GM19372 (cell line): ENCODE measurements around the gene VPS18.

ENCODE experiments used
- ATAC-seq: cut with Tn5 transposase; IDR thresholded peaks from one replicate; pipeline ENCODE4 v1.9.1; 2021; ENCODE audit warnings: mild to moderate bottlenecking, low read depth, moderate library complexity; ENCODE audit not compliant: unreplicated experiment

Gene VPS18

DNA sequence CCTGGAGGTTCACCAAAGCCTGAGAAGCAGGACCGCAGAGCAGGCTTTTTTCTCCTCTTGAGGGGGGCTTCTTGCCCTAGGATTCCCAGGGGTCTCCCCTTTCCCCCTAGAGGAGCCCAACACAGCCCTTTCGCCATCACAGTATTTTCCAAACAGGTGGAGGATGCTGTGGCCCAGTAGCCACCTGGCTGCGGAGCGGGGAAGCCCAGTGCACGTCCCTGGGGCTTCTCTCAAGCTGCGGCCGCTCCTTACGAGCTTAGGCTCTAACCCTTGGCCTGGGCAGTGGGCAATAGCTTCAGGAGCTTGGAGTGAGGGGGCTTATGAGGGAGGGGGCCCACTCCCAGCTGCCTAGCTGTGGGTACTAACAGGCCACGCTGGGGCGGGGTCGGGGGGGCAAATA is 23.3 kb downstream of the VPS18 start:
- ATAC-seq, result no peak

DNA sequence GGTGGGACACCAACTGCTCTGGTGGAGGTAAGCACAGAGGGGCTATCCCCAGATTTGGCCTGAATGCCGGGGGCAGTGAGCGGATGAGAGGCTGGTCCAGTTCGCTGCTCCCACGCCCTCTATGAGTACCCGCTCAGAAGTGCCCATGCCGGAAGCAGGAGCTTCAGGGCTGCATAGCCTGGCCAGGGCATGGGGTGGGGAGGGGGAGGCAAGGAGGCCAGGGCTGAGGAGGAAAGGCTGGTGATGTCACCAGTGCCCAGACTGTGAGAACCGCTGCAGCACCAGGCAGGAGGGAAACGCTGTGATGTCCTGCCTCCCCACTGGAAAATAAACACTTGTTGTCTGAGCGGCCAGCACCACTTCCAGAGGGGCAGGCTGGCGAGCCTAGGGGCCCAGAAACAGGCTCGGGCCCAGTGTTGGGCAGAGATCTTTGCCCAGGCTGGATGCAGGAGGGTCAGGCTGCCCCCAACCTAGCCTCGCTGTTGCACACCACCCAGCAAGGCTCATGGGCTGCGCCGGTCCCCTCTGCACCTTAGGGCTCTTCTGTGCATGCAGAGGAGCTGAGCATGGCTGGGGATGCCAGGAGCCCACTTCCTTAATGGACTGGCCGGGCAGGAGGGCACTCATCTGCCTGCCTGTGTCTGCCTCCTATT is 24.0 kb downstream of the VPS18 start:
- ATAC-seq, result no peak

DNA sequence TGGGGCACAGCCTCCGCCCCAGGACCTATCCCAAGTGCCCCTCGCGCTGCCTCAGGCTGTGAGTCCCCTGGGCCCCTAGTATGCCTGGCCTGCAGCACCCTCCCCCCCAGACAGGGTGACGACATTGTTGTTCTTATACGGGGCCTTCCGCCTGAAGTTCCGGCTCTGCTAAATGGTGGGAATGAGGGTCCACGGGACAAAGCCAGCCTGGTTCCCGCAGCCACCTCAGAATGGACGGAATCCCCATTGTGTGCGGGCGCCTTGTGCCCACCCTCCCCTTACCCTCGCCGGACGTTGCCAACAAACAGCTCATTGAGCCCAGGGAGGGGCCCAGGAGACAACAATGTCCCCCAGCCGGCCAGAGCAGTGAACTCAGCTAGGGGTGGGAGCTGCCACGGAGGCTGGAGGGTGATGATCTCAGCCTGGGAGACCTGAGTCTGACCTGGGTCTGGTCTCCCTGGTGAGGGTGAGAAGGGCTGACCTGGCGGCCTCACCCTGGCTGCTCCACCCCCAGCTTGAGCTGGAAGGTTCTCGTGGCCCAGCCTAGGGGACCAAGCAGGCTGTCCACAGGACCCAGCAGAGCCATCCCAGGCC is 24.6 kb downstream of the VPS18 start:
- no peak for ATAC-seq

DNA sequence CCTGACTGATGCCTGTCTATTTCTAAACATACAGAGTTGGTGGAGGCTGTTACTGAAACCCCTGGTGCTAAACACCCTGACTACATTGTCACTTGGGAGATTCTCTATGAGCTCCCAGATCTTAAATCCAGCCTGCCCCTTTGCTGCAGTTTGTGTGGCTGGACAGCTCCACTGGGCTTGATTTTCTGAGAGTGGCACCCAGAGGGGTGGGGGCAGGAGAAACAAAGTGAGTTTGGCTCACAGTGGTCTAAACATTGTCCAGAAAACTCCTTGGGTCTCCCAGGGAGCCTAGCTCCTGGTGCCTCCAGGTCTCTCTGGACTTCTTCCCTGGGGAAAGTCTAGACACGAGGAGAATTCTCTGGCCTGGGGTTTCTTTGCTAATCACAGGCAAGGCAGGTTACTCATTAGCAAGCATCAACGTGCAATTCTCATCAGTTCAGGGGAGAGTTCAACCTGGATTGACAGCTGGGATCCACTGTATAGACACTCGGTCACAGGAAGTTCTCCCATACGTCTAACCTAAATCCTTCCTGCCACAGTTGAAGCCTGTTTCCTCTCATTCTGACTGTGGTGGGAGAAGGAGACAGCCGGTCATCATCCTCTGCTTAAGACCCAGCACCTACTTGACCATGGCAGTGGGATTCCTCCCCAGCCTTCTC is 27.8 kb downstream of the VPS18 start:
- ATAC-seq, result no peak

DNA sequence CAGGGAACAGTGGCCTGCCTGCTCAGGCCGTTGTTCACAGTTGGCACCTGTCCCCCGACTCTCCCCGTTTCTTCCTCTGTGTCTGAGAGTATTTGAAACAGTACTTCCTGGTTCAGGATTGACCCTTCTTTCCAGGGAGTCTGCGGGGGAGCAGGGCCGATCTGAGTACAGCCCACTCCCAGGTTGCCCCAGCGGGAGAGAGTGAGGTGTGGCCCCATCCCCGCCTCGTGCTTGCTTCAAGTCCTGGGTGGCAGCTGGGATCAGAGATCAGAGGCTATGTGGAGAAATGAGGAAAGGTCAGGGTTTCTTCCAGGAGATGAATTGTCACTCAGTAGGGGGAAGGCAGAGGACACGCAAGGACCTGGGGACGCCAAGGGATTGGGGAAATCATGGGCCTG is 28.4 kb downstream of the VPS18 start:
- ATAC-seq, result no peak

DNA sequence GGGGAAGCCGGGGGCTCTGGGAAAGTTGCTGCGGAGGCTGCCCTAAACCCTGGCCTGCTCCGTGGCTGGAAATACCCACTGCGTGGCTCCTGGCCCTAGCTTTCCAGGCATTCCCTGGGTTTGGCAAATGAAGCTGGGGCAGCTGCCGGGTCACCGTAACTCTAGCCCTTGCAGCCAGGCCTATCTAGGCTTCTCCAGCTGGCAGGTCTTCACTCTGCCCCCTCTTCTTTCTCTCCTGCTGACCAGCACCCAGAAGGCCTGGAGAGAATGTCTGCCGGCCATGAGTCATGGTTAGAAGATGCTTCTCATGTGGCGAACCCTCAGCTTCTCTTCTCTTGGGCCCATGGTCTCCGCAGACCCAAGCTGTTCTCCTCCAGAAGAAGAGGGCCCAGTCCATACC is 29.3 kb downstream of the VPS18 start:
- ATAC-seq, result no peak

DNA sequence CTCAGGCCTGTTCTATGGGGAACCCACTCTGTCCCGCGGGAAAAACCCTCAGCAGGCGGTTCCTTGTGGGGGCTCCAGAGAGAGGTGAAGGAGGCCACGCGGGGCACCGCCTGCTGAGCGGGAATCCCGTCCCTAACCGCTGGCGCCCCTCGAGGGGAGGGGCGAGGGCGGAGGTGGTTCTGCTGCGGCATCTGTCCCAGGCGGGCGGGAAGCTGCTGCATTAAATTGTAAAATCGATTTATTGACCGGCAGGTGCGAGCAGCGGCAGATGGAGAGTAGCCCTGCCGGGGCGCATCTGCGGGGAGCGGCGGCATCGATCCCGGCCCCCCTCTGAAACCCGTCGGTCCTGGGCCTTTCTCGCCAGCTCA is 31.2 kb downstream of the VPS18 start:
- no peak for ATAC-seq

DNA sequence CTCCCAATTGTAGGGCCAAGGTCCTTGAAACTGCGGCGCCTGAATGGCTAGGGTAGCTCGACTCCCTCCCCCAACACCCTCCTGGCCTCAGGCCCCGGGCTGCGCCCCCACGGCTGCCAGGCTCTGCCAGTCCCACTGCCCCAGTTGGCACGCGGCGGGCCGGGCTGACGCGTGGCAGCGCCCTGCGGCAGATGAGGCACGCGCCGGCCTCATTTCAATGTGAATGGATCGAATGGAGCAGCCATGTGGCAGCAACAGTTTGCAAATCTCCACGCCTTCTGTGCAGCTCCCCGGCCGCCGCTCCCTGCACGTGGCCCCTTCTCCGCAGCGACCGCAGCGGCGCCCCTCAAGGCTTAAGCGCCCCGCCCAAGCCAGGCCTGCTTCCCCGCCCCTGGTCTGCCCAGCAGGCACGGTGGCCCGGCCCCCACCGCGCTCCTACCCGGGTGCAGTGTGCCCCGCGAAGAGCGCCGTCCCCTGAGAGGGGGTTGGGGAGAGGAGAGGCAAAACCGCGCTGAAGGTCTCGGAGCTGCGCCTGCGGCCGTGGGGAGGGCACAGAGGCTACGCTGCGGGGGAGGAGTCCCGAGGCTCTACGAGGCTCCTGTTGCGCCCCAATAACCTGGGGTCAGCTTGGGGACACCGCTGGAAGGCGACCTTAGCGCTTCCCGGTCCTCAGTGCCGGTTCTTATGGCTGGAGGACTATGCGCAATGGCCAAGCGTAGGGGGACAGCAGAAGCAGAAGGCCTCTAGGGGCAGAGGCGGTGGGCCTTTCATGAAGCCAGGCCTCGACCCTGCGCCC is 31.8 kb downstream of the VPS18 start:
- ATAC-seq, result no peak

DNA sequence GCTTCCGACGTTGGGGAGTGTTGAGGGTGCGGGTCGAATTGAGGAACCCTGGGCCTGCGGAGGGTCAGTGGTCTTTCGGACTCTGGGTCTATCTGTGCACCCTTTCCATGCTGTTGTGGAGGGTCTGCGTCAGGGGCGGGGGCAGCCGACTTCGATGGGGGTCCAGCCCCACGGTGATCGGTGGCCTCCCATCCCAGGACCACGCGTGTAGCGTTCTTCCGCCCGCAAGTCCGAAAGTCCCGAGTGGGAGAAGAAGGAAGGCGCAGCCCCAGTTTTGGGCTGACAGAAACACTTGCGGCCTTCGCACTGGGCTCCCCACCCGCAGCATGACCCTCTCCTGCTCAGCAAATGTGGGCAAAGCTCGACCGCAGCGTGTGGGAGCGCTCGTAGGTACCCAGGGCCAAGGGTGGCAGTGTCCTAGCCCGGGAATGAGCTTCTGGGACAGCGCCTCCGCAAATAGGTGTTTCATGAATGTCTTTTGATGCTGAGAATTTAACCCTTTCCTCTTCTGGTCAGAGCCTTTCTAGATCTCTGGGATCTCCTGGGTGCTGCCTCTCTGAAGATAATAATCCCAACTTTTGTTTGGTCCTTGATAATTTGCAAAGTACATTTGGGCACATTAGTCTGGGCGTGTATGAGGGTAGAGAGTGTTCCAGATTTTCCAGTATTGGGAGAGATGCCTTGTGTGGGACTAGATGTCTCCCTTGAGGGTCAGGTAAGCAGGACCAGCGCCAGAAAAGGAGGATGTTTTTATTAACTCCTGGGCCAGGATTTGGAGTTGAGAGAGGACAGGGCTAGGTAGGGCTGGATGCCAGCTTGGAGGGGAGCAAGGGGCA is 32.6 kb downstream of the VPS18 start:
- ATAC-seq, result no peak

DNA sequence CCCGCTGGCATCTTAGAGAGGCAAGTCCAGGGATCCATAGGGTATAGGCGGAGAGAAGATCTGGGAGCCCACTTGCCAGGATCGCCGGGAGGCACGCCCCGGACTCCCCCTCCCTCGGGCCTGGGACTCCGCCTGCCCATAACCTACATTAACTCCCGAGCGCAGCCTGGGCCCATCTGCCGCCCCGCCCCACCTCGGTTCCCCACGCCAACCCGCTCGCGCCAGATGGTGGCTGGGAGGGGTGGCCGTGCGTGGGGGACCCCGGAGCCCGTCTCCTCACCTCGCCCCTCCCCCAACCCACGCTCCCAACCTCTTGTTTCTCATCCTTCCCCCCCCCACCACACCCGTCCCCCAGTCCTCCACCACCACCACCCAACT is 33.2 kb downstream of the VPS18 start:
- ATAC-seq, result no peak

DNA sequence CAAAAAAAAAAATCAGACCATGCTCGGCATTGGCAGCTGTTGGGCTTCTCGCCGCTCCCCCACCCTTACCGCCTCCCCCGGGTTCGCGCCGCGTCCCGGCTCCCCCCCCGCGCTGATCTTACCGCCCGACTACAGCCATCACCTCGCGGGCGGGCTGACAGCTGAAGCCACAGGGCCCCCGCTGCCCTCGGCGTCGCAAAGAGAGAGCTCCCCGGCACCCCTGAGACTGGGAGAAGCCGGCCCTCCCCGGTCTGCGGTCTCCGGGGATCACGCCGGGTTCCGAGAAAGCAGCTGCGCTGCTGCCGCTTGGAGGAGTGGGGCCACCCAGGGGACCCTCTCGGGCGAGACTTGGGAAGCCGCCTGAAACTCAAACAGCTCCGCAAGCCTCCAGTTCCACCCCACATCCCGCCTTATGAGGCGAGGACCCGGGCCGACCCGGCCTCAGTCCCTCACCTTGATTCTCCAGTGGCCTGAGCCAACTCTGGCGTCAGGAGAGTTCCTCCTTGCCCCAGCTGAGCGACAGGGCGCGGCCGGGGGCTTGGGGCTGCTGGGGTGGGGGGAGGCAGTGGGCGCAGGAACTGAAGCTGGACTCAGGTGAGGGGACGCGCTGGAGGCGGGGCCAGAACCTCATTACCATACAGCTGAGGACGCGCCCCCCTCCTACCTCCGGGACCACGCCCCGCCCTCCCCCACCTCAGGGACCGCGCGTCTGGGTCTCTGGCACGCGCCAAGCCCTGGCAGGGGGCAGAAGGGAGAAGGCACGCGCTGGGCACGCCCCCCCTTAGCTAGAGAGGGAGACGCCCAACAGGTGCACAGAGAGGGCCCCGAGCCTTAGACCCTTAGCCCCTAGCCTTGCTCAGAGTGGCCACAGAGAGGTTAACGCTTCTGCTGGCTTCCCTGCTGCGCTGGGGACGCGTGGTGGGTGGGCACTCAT is 33.9 kb downstream of the VPS18 start:
- no peak for ATAC-seq

DNA sequence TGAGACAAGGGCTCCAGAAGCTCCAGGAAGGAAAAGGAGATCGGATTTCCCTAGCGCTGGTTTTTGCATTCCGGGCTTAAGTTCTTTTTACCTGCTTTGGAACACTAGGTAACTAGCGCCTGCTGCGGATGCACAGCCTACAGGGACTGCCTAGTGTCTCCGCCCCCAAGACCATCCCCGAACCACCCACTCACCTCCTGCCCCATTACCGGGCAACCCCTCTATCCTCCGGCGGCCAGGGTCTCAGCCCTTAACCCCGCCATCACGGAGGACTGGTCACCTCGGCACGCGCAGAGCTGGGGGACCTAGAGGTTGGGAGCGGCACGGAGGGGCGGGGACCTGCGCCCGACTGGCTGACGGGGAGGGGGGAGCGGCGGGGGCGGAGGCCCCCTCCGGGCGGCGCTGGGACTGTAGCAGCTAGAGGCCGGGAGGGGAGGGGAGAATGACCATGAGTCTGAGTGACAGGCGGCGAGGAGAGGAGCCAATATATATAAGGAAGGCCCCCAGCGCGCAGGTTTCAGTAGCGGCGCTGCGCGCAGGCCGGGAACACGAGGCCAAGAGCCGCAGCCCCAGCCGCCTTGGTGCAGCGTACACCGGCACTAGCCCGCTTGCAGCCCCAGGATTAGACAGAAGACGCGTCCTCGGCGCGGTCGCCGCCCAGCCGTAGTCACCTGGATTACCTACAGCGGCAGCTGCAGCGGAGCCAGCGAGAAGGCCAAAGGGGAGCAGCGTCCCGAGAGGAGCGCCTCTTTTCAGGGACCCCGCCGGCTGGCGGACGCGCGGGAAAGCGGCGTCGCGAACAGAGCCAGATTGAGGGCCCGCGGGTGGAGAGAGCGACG is 34.8 kb downstream of the VPS18 start, which contains the start of gene DLL4:
Gene DLL4, plus strand, starts transcription at position 520 of the 839 bp plus-strand sequence. CDS start 329 bp downstream, outside the sequence.
- ATAC-seq, result no peak

DNA sequence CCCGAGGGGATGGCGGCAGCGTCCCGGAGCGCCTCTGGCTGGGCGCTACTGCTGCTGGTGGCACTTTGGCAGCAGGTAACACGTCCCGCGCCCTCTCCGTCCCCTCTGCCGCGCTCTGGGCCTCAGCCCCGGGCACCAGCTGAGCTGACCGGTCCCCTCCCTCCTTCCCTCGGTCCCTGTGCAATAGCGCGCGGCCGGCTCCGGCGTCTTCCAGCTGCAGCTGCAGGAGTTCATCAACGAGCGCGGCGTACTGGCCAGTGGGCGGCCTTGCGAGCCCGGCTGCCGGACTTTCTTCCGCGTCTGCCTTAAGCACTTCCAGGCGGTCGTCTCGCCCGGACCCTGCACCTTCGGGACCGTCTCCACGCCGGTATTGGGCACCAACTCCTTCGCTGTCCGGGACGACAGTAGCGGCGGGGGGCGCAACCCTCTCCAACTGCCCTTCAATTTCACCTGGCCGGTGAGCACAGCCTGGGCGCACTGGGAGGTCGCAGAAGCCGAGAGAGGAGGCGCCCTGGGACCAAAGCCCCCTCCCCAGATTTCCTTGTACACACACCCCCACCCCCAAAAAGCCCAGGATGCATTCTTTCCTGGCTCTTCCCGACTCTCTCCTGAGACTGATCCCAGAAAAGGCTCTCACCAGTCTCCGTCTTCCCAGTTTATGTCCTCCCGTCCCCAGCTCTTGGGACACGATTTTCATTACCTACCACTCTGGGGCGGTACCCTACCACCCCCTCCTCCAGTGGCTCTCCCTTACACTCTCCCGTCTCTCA is 35.6 kb downstream of the VPS18 start:
- ATAC-seq, result no peak

DNA sequence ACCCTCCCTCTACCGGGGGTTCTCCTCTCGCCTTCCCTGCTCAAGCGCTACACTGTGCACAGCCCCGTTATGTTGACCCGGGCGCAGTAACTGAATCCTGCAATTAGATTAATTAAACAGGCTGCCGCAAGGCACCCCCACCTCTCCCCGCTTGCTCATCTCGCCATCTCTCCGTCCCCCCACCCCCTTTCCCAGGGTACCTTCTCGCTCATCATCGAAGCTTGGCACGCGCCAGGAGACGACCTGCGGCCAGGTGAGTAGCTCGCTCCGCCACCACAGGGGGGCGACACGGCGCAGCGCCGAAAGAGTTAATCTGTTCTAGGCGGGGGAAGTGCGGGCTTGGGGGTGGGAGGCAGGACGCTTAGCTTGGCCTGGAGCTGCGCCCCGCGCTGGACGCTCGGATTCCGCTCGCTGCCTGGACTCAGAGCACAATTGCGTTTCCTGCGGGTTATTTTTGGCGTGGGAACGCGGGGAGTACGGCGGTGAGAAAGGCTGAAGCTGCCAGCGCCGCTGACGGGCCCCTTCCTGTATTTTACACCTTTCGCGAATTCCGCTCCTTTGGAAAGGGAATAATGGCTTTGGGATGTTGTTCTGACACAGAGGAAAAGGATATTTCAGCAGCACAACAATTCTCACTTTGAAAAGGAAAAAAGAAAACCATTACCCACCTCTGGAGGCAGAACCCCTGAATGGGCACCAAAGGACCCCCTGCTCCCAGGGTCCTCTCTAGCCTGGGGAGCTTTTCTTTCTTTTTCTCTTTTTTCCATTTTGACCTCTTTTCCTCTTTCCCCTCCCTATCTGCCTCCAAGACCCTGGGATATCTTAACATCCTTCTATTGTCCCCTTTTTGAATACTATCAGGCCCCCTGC is 36.4 kb downstream of the VPS18 start:
- ATAC-seq, result no peak

DNA sequence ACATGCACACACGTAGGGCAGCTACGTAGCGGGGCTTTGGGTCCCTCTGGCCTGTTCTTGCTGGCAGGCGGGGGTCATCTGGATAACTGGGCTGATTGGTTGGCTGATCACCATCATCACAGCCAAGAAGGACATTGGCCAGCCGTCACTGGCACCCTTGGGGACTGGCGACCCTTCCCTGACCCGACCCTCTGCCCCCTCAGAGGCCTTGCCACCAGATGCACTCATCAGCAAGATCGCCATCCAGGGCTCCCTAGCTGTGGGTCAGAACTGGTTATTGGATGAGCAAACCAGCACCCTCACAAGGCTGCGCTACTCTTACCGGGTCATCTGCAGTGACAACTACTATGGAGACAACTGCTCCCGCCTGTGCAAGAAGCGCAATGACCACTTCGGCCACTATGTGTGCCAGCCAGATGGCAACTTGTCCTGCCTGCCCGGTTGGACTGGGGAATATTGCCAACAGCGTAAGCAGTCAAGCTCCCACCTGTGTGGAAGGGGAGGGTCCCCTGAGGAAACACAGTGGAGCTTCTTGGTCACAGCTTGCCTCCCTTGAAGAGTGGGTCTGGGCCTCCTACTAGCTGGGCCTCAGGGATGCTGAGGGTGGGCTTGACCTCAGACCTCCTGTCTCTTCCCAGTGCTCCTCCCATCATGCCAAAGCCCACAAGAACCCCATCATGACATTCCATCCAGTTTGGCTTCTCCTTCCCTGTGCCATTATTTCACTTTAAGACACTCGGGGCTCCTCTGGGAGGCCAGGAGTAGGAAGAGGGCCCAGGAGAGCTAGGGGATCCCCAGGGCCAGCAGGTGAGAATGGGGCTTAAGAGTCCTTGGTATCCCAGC is 37.3 kb downstream of the VPS18 start:
- ATAC-seq, result no peak

DNA sequence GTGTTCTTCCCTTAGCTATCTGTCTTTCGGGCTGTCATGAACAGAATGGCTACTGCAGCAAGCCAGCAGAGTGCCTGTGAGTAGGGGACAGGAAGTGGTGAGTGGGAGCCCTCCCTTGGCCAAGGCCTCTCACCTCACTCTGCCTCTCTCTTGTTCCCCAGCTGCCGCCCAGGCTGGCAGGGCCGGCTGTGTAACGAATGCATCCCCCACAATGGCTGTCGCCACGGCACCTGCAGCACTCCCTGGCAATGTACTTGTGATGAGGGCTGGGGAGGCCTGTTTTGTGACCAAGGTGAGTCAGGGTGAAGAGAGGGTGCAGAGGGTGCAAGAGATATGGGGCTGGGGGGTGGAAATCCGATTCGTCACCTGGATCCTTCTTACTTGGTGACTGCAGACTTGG is 37.9 kb downstream of the VPS18 start:
- ATAC-seq, result no peak
